K562 (cell line): ENCODE data around the gene BPHL. TPM values are rescaled to one million over a fixed set of nuclear protein-coding genes. Genes with fewer than 3 reads are reported as not detected.

Source experiments
- ATAC-seq: fragments of 200-7000 bp; cut with Tn5 transposase; 3 replicates; pipeline ENCODE4 v1.9.1; 2020; ENCODE audit warnings: moderate library complexity
- BruUV-seq: library from RNA; stranded (reverse); fragments of 400-500 nt; replicated peaks from 2 replicates; lab custom pipeline; 2021; lab: Mats Ljungman, UMichigan
- CTCF ChIA-PET: fragments of 300-600 bp; formaldehyde crosslinking; extraction: SDS; loops from one replicate; lab custom pipeline; 2021; ENCODE audit warnings: low intra/inter-chr PET ratio; lab: Yijun Ruan, JAX
- POLR2A ChIA-PET: fragments of 300-600, 350-650 bp; sonication (Branson Sonifier 250); formaldehyde crosslinking; extraction: SDS; loops from one replicate; lab custom pipeline; 2021; ENCODE audit warnings: antibody characterized with exemption, inconsistent platforms; lab: Yijun Ruan, JAX
- DNase-seq, 4 experiments: peaks; one replicate each; pipeline versions ENCODE4 v3.0.0 to v3.0.0-alpha.2; 2011 to 2018; ENCODE audit warnings: low spot score in 3 of 4, mixed read lengths in 3 of 4; ENCODE audit errors: extremely low read depth in 1 of 4
- FAIRE-seq: peaks from 2 replicates; lab custom pipeline; 2011; peaks lifted over from hg19 to GRCh38; lab: Jason Lieb, UNC
- H2AFZ ChIP-seq: 2 replicates; pipeline ENCODE4 v1.6.0; 2011; ENCODE audit warnings: low read depth, low read length, control low read depth, inconsistent platforms
- H3K27ac ChIP-seq: fragments of 200-600 bp; 3 replicates; pipeline ENCODE4 v1.8.0; 2011; ENCODE audit warnings: low read depth, mild to moderate bottlenecking, control low read depth, inconsistent platforms, low read length, moderate library complexity, mixed read lengths; ENCODE audit errors: extremely low read depth
- H3K27me3 ChIP-seq, 2 experiments: fragments of 300-600 bp in 1 of 2; 2 replicates in 1 of 2; 3 replicates in 1 of 2; pipeline versions ENCODE4 v1.6.0 to v1.8.0; 2011; ENCODE audit warnings: inconsistent platforms in 2 of 2, low read length in 2 of 2, mild to moderate bottlenecking in 1 of 2, mixed read lengths in 1 of 2, moderate library complexity in 1 of 2; ENCODE audit not compliant: control insufficient read depth in 2 of 2, insufficient read depth in 2 of 2
- H3K36me3 ChIP-seq: fragments of 300-600 bp; 3 replicates; pipeline ENCODE4 v1.8.0; 2011; ENCODE audit warnings: mild to moderate bottlenecking, low read length, inconsistent platforms; ENCODE audit not compliant: control insufficient read depth, insufficient read depth
- H3K4me1 ChIP-seq, 2 experiments: fragments of 200-600 bp in 1 of 2; replicated peaks in 1 of 2; 2 replicates in 1 of 2; 3 replicates in 1 of 2; pipeline versions ENCODE4 v1.5.1 to v1.8.0; 2011; ENCODE audit warnings: inconsistent platforms in 2 of 2, low read length in 2 of 2, mild to moderate bottlenecking in 1 of 2, mixed read lengths in 1 of 2, moderate library complexity in 1 of 2; ENCODE audit not compliant: control insufficient read depth in 2 of 2, insufficient read depth in 2 of 2
- H3K4me2 ChIP-seq: 2 replicates; pipeline ENCODE4 v1.6.1; 2011; ENCODE audit warnings: low read length, control low read depth, inconsistent platforms, mixed read lengths; ENCODE audit not compliant: insufficient read depth
- H3K4me3 ChIP-seq: fragments of 200-600 bp; sonication (generic), shearing (Covaris generic); 2 replicates; pipeline ENCODE4 v1.5.1; 2016; ENCODE audit warnings: control low read depth, inconsistent platforms
- H3K79me2 ChIP-seq: fragments of 200-600 bp; 3 replicates; pipeline ENCODE4 v1.8.0; 2011; ENCODE audit warnings: low read length, inconsistent platforms; ENCODE audit not compliant: control insufficient read depth, insufficient read depth
- H3K9ac ChIP-seq, 2 experiments: 2 replicates each; pipeline versions ENCODE4 v1.6.0 to v1.6.1; 2011; ENCODE audit warnings: low read depth in 2 of 2, low read length in 2 of 2, control low read depth in 1 of 2, inconsistent platforms in 1 of 2, mild to moderate bottlenecking in 1 of 2, mixed read lengths in 1 of 2; ENCODE audit not compliant: insufficient read depth in 1 of 2
- H3K9me1 ChIP-seq: one replicate; pipeline ENCODE4 v1.6.0; 2011; ENCODE audit warnings: inconsistent platforms, mild to moderate bottlenecking, low read length, moderate library complexity; ENCODE audit not compliant: control insufficient read depth, insufficient read depth
- H3K9me3 ChIP-seq: replicated peaks from 2 replicates; pipeline ENCODE4 v1.5.1; 2011; ENCODE audit warnings: low read depth, low read length, inconsistent platforms; ENCODE audit not compliant: control insufficient read depth, insufficient read depth
- H4K20me1 ChIP-seq: replicated peaks from 2 replicates; pipeline ENCODE4 v1.6.1; 2011; ENCODE audit warnings: low read length, inconsistent platforms, mixed read lengths; ENCODE audit not compliant: control insufficient read depth, insufficient read depth
- FOXA1 ChIP-seq: fragments of 450-650 bp; IDR thresholded peaks from 2 replicates; pipeline ENCODE4 v1.6.1; 2016; ENCODE audit warnings: mild to moderate bottlenecking, borderline replicate concordance
- GATAD2B ChIP-seq: fragments of 450-650 bp; IDR thresholded peaks from 2 replicates; pipeline ENCODE4 v1.6.1; 2017; ENCODE audit warnings: mild to moderate bottlenecking, borderline replicate concordance
- NFATC3 ChIP-seq: fragments of 450-650 bp; IDR thresholded peaks from 2 replicates; pipeline ENCODE4 v1.6.1; 2017; ENCODE audit warnings: mild to moderate bottlenecking
- NR2C1 ChIP-seq, 2 experiments: fragments of 450-650 bp; IDR thresholded peaks; 2 replicates each; pipeline ENCODE4 v1.6.1; 2017; ENCODE audit warnings: mild to moderate bottlenecking in 2 of 2, antibody characterized with exemption in 1 of 2, inconsistent platforms in 1 of 2, missing compliant biosample characterization in 1 of 2, missing genetic modification characterization in 1 of 2
- SMARCA5 ChIP-seq: fragments of 450-650 bp; IDR thresholded peaks from 2 replicates; pipeline ENCODE4 v1.6.1; 2016
- WGBS: fragments of 100-300 bp; shearing (Covaris generic); methylation state at CpG from one replicate; pipeline ENCODE4 v1.1.6; 2016; ENCODE audit warnings: low coverage, mixed read lengths; ENCODE audit not compliant: insufficient coverage; ENCODE audit errors: missing lambda C conversion rate; 5-methylcytosine and 5-hydroxymethylcytosine counted together
- in situ Hi-C: fragments of 300-500 bp; cut with MboI; formaldehyde crosslinking; loops from 4 replicates; pipeline ENCODE4 v1.15.0; 2018; ENCODE audit warnings: inconsistent platforms, mixed read lengths
- intact Hi-C: fragments of 100-400 bp; cut with micrococcal nuclease; formaldehyde crosslinking; loops from 2 replicates; pipeline ENCODE4 v1.14.2; 2022
- polyA plus RNA-seq, 8 experiments: library from polyadenylated mRNA; depleted of rRNA in 4 of 8; stranded (reverse) in 5 of 8; unstranded in 3 of 8; fragments of >200 nt; fragmentation: Nextera tagmentation in 2 of 8; fragmentation: Illumina TruSeq in 1 of 8; extraction: Ambion mirVana in 2 of 8; extraction: Trizol in 1 of 8; gene quantifications; 2 replicates each; pipeline versions ENCODE4 v1.2.1 to v1.2.3, GENCODE V29; 2011 to 2014; ENCODE audit warnings: inconsistent platforms in 1 of 8, missing spikeins in 1 of 8
- total RNA-seq, 7 experiments: library from RNA; depleted of rRNA in 6 of 7; stranded (reverse); fragments of >200 nt in 6 of 7; fragmentation: Illumina TruSeq in 2 of 7; extraction: Trizol in 2 of 7; gene quantifications; 2 replicates each; pipeline versions ENCODE4 v1.2.1 to v1.2.3, GENCODE V29; 2011 to 2021; ENCODE audit warnings: low replicate concordance in 1 of 7
- TF ChIP-seq, protein P1 (sequence below): fragments of 250-450 bp; sonication (Bioruptor Pico); IDR thresholded peaks from 2 replicates; pipeline ENCODE4 v1.4.0; 2020; ENCODE audit warnings: mild to moderate bottlenecking, moderate library complexity

Gene BPHL
- total and polyA plus RNA-seq, 9 of the 15 experiments (the other 6 are each of a cell fraction or from before 2014, with no cell fraction given): 3.5 to 17.4 (median 8.2) TPM

DNA sequence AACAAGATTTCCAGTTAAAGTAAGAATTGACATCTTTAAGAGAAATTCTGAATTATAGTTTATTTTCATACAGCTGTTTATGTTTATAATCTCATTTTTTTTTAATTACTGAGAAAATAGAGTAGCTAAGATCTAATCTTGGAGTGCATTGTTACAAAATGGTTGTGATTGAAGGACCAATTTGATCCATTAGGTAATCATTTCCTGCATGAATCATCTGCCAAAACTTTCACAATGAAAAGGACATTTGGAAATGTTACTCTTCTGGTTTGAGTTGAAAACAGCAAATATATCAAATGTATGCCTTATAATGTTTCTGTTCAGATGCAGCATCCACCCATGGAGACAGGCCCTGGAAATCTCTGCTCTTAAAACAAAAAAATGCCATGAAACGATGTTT is 19.8 kb downstream of the BPHL start:
- FAIRE-seq: no peak
- intact Hi-C loops (no loop called here), in situ Hi-C loops (no loop called here)
- no peak overlapping the region for H2AFZ ChIP-seq
- no peak overlapping the region for H3K4me2 ChIP-seq
- peaks cover 6% of the 10 kb centered on the region; the same call in 1 of the 3 replicates for H3K36me3 ChIP-seq
- no peak overlapping the region for H3K27ac ChIP-seq
- no peaks in the 10 kb centered on the region for H3K79me2 ChIP-seq
- no peak for TF ChIP-seq NR2C1 (IDR thresholded peaks at IDR 0.05)
- no peak for TF ChIP-seq NR2C1 (tag; IDR thresholded peaks at IDR 0.05)
- TF ChIP-seq FOXA1: no peak
- TF ChIP-seq, protein P1, sequence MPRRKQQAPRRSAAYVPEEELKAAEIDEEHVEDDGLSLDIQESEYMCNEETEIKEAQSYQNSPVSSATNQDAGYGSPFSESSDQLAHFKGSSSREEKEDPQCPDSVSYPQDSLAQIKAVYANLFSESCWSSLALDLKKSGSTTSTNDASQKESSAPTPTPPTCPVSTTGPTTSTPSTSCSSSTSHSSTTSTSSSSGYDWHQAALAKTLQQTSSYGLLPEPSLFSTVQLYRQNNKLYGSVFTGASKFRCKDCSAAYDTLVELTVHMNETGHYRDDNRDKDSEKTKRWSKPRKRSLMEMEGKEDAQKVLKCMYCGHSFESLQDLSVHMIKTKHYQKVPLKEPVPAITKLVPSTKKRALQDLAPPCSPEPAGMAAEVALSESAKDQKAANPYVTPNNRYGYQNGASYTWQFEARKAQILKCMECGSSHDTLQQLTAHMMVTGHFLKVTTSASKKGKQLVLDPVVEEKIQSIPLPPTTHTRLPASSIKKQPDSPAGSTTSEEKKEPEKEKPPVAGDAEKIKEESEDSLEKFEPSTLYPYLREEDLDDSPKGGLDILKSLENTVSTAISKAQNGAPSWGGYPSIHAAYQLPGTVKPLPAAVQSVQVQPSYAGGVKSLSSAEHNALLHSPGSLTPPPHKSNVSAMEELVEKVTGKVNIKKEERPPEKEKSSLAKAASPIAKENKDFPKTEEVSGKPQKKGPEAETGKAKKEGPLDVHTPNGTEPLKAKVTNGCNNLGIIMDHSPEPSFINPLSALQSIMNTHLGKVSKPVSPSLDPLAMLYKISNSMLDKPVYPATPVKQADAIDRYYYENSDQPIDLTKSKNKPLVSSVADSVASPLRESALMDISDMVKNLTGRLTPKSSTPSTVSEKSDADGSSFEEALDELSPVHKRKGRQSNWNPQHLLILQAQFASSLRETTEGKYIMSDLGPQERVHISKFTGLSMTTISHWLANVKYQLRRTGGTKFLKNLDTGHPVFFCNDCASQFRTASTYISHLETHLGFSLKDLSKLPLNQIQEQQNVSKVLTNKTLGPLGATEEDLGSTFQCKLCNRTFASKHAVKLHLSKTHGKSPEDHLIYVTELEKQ (CRISPR knock-in tag): no peak
- TF ChIP-seq SMARCA5: no peak
- TF ChIP-seq GATAD2B: no peak
- no peak for TF ChIP-seq NFATC3
- TF ChIP-seq, all 486 proteins: peak for 0
- no peaks in the 10 kb centered on the region for H3K9me3 ChIP-seq
- CTCF ChIA-PET: no interaction called here
- no peaks in the 10 kb centered on the region for H3K27me3 ChIP-seq
- H3K4me3 ChIP-seq: no peak overlapping the region
- POLR2A ChIA-PET: interaction anchor here (1.2 to 1.7 kb wide), 2 partner anchors 18 to 20 kb away, joined by 3 to 5 read pairs; partner anchors contain the start of gene TUBB2A
- ATAC-seq (no peak), DNase-seq (no peak)
- no TSS peak for BruUV-seq
- H3K9ac ChIP-seq: no peak overlapping the region
- no peaks in the 10 kb centered on the region for H3K9me1 ChIP-seq
- 4% methylated on average over 1 of the region's 1 CpG for WGBS
- peaks cover 0 to 10% of the 10 kb centered on the region in 2 experiments; a peak in 3 of 5 replicates for H3K4me1 ChIP-seq
- H4K20me1 ChIP-seq: no peaks in the 10 kb centered on the region
